Measurements from ENCODE around the gene WDPCP.
A peak's percentile ranks its signal among the peaks of the same experiment; 100 is the strongest.
"Not testable (repeated sequence)": the region's sequence is repeated elsewhere in the genome, so short reads cannot be mapped to it uniquely, and the experiment has no call there.

WDPCP gene

GRCh38 chr2:63588385-63589147, at the start of gene WDPCP, which contains the start of gene MDH1:
TSS of gene WDPCP (minus strand) at chr2:63588477. CDS start at chr2:63588271, 206 bp downstream.
TSS of gene MDH1 (plus strand) at chr2:63588963. CDS start at chr2:63589044, 81 bp downstream.
- peak; percentile 98 for DNase-seq

DNA sequence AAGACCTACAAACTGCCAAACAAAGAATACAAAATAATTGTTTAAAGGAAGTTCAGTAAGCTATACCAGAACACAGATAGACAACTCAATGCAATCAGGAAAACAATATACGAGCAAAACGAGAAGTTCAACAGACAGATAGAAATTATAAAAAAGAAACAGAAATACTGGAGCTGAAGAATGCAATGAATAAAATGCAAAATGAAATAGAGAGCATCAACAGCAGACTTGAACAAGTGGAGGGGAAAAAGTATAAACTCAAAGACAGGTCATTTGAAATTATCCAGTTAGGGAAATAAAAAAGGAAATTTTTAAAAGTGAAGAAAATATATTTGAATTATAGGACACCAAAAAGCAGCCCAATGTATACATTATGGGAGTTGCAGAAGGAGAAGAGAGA, 44.1 kb upstream of the WDPCP start:
- no peak for DNase-seq

DNA sequence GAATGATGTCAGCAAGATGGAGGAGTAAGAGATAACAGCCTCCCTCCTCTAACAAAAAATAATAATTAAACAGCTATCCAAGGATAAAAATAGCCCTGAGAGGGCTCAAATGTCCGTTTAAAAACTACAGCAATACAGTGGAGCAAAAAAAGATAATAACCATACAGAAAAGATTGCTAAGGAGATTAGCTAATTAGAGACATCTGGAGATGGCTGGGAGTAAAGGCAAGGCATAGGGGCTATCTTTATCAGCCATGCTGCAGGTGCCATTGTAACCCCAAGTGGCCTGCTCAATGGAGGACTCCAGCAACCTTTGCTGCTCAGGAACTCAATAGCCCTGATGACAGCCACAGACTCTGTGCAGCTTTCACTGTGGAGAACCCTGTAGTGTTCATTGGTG, 43.2 kb upstream of the WDPCP start:
- DNase-seq = no peak

GRCh38 chr2:63628403-63628942, 40.2 kb upstream of the WDPCP start:
- no peak for DNase-seq

GRCh38 chr2:63627866-63628265, 39.6 kb upstream of the WDPCP start:
- DNase-seq = no peak

DNA sequence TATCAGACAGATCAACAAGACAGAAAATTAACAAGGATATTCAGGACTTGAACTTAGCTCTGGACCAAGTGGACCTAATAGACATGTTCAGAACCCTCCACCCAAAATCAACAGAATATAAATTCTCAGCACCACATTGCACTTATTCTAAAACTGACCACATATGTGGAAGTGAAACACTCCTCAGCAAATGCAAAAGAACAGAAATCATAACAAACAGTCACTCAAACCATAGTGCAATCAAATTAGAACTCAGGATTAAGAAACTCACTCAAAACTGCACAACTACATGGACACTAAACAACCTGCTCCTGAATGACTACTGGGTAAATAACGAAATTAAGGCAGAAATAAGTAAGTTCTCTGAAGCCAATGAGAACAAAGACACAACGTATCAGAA, 35.5 kb upstream of the WDPCP start:
- DNase-seq = not testable (repeated sequence)

DNA sequence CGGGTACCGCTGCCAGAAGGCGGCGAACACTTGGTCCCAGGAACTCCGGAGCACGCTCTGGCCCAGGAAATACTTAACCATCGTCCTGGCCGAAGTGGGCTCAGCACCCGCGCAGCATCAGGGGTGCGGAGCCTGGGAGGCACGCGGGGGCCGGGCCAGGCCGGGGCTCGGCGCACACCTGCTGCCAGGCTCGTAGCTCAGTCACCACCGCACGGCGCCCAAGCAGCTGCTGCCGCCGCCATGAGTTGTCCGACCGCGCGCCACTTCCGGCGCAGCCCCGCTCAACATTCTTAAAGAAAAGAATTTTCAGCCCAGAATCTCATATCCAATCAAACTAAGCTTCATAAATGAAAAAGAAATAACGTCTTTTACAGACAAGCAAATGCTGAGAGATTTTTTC, 34.5 kb upstream of the WDPCP start:
- no peak for DNase-seq

- no peak for DNase-seq
These were observed 31.1 kb upstream of the WDPCP start for GRCh38 chr2:63619328-63619727.

DNA sequence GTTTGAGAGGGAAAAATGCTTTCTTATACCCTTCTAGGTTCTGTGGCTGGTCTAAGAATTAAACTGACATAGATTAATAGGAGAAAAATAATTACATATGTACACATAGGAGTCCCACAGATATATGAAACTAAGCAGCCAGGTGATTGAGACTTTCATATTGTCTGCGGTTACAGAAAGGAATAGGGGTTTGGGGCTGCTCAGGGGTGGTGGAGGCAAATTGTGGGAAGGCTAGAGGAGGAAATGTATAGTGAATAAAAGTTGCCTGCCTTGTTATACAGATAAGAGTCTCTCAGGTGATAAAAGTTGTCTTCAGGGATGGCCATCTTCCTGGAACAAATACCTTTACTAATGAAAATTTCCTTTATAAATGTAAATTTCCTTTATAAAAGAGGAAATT, 29.1 kb upstream of the WDPCP start:
- no peak for DNase-seq

DNA sequence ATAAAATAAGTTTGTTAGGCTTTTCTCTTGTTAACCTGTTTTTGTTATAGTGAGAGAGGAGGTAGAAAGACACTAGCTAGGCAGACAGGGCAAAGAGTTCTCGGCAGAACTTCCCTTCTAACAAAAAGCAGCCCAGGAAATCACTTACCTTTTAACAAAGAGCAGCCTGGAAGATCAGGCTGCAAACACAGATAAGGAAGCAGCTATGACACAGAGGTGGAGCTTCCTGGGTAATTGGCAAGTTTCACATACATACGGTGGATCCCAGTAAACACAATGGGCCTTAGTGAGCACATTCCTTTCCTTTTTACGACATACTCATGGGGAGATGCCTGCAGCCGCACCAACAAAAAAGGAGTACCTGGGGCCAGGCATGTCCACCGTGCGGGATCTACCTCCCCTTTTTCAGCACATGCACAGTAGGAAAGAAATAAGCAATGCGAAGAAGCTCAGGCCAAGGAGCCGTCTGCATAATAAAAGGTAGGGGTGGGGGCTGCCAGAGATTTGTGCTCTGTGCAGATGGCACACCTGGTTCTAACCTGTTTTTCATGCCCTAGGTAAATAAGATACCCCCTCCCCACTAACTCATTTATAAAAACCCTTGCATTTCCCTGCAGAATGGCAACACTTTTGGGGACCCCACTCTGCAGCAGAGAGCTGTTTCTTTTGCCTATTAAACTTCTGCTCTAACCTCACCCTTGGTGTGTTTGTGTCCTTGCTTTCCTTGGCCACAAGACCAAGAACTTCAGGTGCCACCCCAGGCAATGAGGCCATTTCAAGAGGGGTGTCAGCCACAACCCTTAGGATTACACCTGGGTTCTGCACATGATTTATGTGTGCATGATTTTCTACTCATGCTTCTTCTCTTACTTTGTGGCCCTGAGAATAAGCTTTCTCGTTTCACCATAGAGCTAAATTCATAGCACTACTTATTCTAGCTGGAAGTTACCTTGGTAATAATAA, 27.0 kb upstream of the WDPCP start:
- no peak for DNase-seq

GRCh38 chr2:63614448-63614968, 26.2 kb upstream of the WDPCP start:
- DNase-seq = no peak

- DNase-seq = no peak
These were observed 25.2 kb upstream of the WDPCP start for GRCh38 chr2:63613391-63613901.

DNA sequence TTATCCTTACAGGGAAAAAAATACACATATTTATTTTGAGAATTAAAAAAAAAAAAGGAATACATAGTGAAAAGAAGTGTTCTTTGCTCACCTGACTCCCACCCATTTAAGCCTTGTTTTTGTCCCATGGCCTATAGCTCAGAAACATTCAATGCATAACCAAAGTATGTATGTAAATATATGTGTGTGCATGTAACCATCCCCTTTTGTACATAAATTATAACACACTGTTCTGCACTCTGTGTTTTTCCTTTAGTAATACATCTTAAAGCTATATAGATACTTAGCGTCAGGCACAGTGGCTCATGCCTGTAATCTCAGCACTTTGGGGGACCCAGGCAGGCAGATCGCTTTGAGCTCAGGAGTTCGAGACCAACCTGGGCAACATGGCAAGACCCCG, 22.2 kb upstream of the WDPCP start:
- DNase-seq = no peak

GRCh38 chr2:63608865-63609264, 20.6 kb upstream of the WDPCP start:
- DNase-seq = not testable (repeated sequence)

- no peak for DNase-seq
These were observed 16.4 kb upstream of the WDPCP start for GRCh38 chr2:63604666-63605065.

DNA sequence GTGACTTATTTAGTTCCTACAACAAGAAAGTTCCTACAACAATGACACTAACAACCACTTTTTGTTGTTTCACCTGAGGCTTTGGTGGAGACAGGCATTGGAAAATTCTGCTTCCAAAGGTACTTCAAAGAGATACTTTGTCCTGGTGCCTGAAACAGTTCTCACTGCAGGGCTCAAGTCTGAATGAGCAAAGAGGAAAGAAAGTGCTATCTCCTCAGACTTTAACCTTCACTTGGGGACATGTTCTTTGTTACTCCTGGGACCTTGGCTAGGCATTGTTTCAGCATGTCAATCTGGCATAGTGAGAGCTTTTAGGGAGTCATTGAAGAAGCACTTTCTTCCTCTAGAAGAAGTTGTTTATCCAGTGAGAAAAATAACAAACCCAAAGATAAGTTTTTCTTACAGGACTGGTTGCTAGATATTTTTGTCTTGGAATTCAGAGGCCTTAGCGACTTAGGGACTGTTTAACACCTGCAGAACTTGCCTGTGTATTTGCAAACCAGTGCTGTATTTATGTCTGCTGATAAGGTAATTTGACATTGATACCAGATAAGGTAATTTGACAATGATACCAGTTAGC, 12.7 kb upstream of the WDPCP start:
- DNase-seq = no peak

DNA sequence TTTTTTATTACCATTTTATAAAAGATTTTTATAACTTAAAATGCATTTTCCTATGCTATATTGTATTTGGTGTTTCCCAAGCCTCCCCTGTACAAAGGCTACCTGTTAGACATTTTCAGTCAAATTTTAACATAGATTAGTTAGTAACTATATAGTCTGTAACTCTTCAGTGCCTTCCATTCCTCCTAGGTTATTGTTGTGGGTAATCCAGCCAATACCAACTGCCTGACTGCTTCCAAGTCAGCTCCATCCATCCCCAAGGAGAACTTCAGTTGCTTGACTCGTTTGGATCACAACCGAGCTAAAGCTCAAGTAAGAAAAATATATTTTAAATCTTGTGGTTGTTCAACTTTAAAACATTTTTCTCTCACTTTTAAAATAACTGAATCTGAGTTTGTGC, 10.7 kb upstream of the WDPCP start:
- DNase-seq = no peak

- DNase-seq = no peak
These were observed 8.2 kb upstream of the WDPCP start for GRCh38 chr2:63596401-63596883.

DNA sequence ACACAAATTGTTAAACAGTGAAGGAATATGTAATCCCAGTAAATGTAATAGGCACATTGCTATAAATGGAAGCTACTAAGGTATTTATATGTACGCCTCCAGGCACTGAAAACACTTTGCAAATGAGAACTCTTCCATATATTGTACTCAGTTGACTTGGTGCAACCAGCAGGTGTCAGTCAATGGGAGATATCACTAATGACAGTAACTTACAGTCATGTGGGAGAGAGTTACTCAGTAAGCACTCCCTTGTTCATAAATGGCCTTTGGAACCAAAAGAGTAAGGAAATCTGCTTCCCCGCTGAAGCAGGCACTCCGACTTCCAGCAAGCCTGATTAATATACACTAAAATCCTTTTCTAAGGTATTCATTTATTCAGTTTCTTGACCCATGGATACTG, 6.4 kb upstream of the WDPCP start:
- no peak for DNase-seq

DNA sequence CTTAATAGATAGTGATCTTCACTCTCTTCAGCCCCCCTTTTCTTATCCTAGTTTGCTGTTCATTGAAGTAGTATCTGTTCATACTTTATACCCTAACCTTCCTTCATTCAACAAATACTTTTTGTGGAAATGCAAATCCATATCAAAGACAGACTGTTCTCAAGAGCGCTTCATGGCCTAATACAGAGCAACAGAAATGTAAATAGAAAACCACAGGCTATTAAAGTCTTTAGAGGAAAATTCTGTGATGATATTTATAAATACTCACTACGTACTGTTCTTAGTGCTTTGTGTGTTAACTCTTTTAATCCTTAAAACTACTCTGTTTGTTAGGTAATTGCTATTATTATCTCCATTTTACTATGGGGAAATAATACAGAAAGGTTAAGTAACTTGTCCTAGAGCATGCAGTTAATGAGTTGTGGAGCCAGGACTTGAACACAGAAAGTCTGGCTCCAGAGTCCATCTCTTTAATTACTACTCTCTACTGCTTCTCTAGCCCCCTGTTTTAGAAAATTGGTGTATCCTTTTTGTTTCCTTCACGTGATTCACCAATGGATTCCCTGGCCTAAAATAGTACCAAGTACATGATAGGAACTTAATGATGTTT, 3.4 kb upstream of the WDPCP start:
- DNase-seq = no peak

DNA sequence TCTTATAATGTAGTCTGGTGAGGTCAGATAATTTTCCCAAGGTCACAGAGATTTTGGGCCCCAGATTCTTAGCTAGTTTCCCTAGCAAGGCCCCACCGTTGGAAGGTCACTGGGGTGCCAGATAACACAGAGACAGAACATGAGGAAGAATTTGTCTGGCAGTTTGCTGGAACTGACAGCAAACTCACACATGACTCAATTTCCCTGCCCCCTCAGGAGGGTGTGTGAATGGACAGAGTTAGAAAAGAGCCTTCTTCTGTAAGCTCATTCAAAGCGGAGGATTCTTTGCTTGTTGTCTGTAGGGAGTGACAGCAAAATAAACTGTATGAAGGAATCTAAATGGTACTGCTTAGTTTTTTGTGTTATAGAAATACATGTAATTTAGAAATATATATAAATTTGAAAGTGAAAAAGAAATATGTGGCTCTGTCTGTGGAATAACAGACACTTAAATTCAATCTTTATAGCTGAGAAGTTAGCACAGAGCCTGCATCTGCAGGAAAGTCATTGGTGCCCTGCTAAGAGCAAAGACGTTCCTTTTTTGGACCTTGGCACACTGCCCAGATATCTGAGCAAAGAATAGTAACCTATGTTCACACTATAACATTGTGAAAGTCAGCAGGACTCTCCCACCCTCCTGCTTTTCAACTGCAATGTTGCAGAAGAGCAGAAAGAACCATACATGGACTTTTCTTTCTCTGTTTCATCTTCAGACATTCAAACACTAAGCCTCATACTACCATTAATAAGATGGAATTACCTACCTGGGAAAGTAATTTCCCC, 2.5 kb upstream of the WDPCP start:
- no peak for DNase-seq

All from DMS79 treated with DMSO at 0.1 percent for 48 hours (cell line).